ENCODE data around the gene THEMIS.

GRCh38 chr6:127816643-127817042 is 84.2 kb downstream of the THEMIS start:
- TF ChIP-seq CTCF (IDR thresholded peaks at IDR 0.05 in 8 of 11, conservative IDR thresholded peaks at IDR 0.05 in 3 of 11): no peak
- no peak for TF ChIP-seq POLR2A (IDR thresholded peaks at IDR 0.05)
- TF ChIP-seq POLR2AphosphoS5 (IDR thresholded peaks at IDR 0.05): no peak

Measured in spleen (tissue), 7 donors.